HAP-1 (cell line): Measurements from ENCODE around the gene RBM15.

Source experiments
- DNase-seq, 2 experiments: peaks; one replicate each; pipeline ENCODE4 v3.0.0-alpha.2; 2016 to 2020; ENCODE audit warnings: low spot score in 2 of 2
- H3K27me3 ChIP-seq: fragments of 250-450 bp; sonication (Bioruptor Pico); 2 replicates; pipeline ENCODE4 v1.5.1; 2020; ENCODE audit warnings: low read depth, mild to moderate bottlenecking, moderate library complexity
- H3K36me3 ChIP-seq: fragments of 250-450 bp; sonication (Bioruptor Pico); replicated peaks from 2 replicates; pipeline ENCODE4 v1.5.1; 2020; ENCODE audit warnings: mild to moderate bottlenecking
- H3K4me1 ChIP-seq: fragments of 250-450 bp; sonication (Bioruptor Pico); 2 replicates; pipeline ENCODE4 v1.5.1; 2020; ENCODE audit warnings: mild to moderate bottlenecking
- H3K4me3 ChIP-seq: fragments of 250-450 bp; sonication (Bioruptor Pico); 2 replicates; pipeline ENCODE4 v1.5.1; 2020; ENCODE audit warnings: mild to moderate bottlenecking, moderate library complexity
- H3K9me3 ChIP-seq: fragments of 250-450 bp; sonication (Bioruptor Pico); 2 replicates; pipeline ENCODE4 v1.5.1; 2020; ENCODE audit warnings: mild to moderate bottlenecking, moderate library complexity
- in situ Hi-C: fragments of 300-500 bp; cut with MboI; formaldehyde crosslinking; loops from 3 replicates; pipeline ENCODE4 v1.14.3; 2020; ENCODE audit warnings: low sequenced_read_pairs, inconsistent platforms, mixed read lengths

Gene RBM15

GRCh38 chr1:110387048-110387754, 48.0 kb downstream of the RBM15 start:
- DNase-seq = no peak
- peaks cover 10% of the 10 kb centered on the region for H3K36me3 ChIP-seq
- no peaks in the 10 kb centered on the region for H3K9me3 ChIP-seq
- H3K4me1 ChIP-seq = no peaks in the 10 kb centered on the region
- H3K4me3 ChIP-seq = no peak overlapping the region
- no peaks in the 10 kb centered on the region for H3K27me3 ChIP-seq
- in situ Hi-C loops = no loop called here

GRCh38 chr1:110390096-110390495, 50.9 kb downstream of the RBM15 start:
- Histone ChIP-seq H3K4me3 (no peak overlapping the region), H3K27me3 (no peaks in the 10 kb centered on the region), H3K36me3 (peaks cover 5% of the 10 kb centered on the region), H3K9me3 (no peaks in the 10 kb centered on the region), H3K4me1 (no peaks in the 10 kb centered on the region)
- DNase-seq = no peak
- in situ Hi-C loops = no loop called here

- H3K36me3 ChIP-seq = peaks cover 9% of the 10 kb centered on the region
- DNase-seq = no peak
- H3K27me3 ChIP-seq = no peaks in the 10 kb centered on the region
- no peak within 1 kb of the TSS for H3K4me3 ChIP-seq
- no peaks in the 10 kb centered on the region for H3K4me1 ChIP-seq
- H3K9me3 ChIP-seq = no peaks in the 10 kb centered on the region
- in situ Hi-C loops = no loop called here
Observed at GRCh38 chr1:110390692-110391245, 51.6 kb downstream of the RBM15 start, which contains the start of gene SLC16A4. SLC16A4 (minus strand) TSS chr1:110391026; CDS start chr1:110389323, 1,703 bp downstream.

- no peaks in the 10 kb centered on the region for H3K4me1 ChIP-seq
- H3K9me3 ChIP-seq = no peaks in the 10 kb centered on the region
- in situ Hi-C loops = no loop called here
- H3K27me3 ChIP-seq = no peaks in the 10 kb centered on the region
- no peak for DNase-seq
- H3K4me3 ChIP-seq = no peak overlapping the region
- peaks cover 8% of the 10 kb centered on the region for H3K36me3 ChIP-seq
Observed at GRCh38 chr1:110393286-110393685, 54.1 kb downstream of the RBM15 start.

- in situ Hi-C loops = no loop called here
- Histone ChIP-seq H3K36me3 (peaks cover 8% of the 10 kb centered on the region), H3K4me3 (no peak overlapping the region)
Observed at GRCh38 chr1:110393691-110394492, 54.7 kb downstream of the RBM15 start.

GRCh38 chr1:110394493-110394820, 55.3 kb downstream of the RBM15 start:
- no peak for DNase-seq
- peaks cover 8% of the 10 kb centered on the region for H3K36me3 ChIP-seq
- in situ Hi-C loops = no loop called here
- no peaks in the 10 kb centered on the region for H3K4me1 ChIP-seq
- no peaks in the 10 kb centered on the region for H3K9me3 ChIP-seq
- no peaks in the 10 kb centered on the region for H3K27me3 ChIP-seq
- H3K4me3 ChIP-seq = no peak overlapping the region

More at GRCh38 chr1:110393691-110394492, 54.7 kb downstream of the RBM15 start:
- Histone ChIP-seq H3K9me3 (no peaks in the 10 kb centered on the region), H3K27me3 (no peaks in the 10 kb centered on the region), H3K4me1 (no peaks in the 10 kb centered on the region)
- DNase-seq = no peak
